ENCODE data around the gene AGRN.
"Not testable (repeated sequence)": the region's sequence is repeated elsewhere in the genome, so short reads cannot be mapped to it uniquely, and the experiment has no call there.

Gene AGRN

GRCh38 chr1:1093610-1093943 is 73.7 kb downstream of the AGRN start:
- Histone ChIP-seq H3K4me3 (no peak overlapping the region), H3K27ac (no peak overlapping the region)

- H3K27ac ChIP-seq, result no peak overlapping the region
- H3K4me3 ChIP-seq, result no peak overlapping the region
Observed at GRCh38 chr1:1094981-1095380, 75.1 kb downstream of the AGRN start.

- not testable (repeated sequence) for H3K4me3 ChIP-seq, H3K27ac ChIP-seq
Observed at GRCh38 chr1:1096136-1096535, 76.2 kb downstream of the AGRN start.

GRCh38 chr1:1098681-1099421 is 78.9 kb downstream of the AGRN start:
- Histone ChIP-seq H3K27ac (no peak overlapping the region), H3K4me3 (no peak overlapping the region)

GRCh38 chr1:1099506-1100183 is 79.7 kb downstream of the AGRN start:
- H3K27ac ChIP-seq, result no peak overlapping the region
- no peak overlapping the region for H3K4me3 ChIP-seq

- H3K27ac ChIP-seq, result no peak overlapping the region
- no peak overlapping the region for H3K4me3 ChIP-seq
Observed at GRCh38 chr1:1100296-1100695, 80.4 kb downstream of the AGRN start.

- Histone ChIP-seq H3K4me3 (no peak overlapping the region), H3K27ac (no peak overlapping the region)
Observed at GRCh38 chr1:1101503-1101902, 81.6 kb downstream of the AGRN start.

- H3K27ac ChIP-seq, H3K4me3 ChIP-seq: not testable (repeated sequence)
Observed at GRCh38 chr1:1104152-1104551, 84.2 kb downstream of the AGRN start.

Measured in skin epidermis (tissue), 12 donors.